HCT116 (cell line): ENCODE measurements around the gene CCDC184. TPM values are rescaled to one million over a fixed set of nuclear protein-coding genes. Genes with fewer than 3 reads are reported as not detected.
"Not testable (repeated sequence)": the region's sequence is repeated elsewhere in the genome, so short reads cannot be mapped to it uniquely, and the experiment has no call there.

ENCODE experiments used
- ATAC-seq: fragments of 200-7000 bp; cut with Tn5 transposase; 2 replicates; pipeline ENCODE4 v1.9.1; 2020; ENCODE audit warnings: mild to moderate bottlenecking, moderate library complexity
- BruUV-seq: library from RNA; stranded (reverse); fragments of 400-500 nt; replicated peaks from 2 replicates; lab custom pipeline; 2021; lab: Mats Ljungman, UMichigan
- CTCF ChIA-PET: fragments of 300-600 bp; sonication (Branson Sonifier 250); formaldehyde crosslinking; loops from one replicate; lab custom pipeline; 2021; ENCODE audit warnings: antibody characterized with exemption; lab: Charles Lee
- POLR2A ChIA-PET: fragments of 300-600, 350-600 bp; sonication (Branson Sonifier 250); formaldehyde crosslinking; loops from one replicate; lab custom pipeline; 2021; ENCODE audit warnings: antibody characterized with exemption; lab: Charles Lee
- RAD21 ChIA-PET, 2 experiments: fragments of 300-600 bp; sonication (Branson Sonifier 250); formaldehyde crosslinking; loops; one replicate each; lab custom pipeline; 2023; ENCODE audit warnings: low total read pairs in 2 of 2; ENCODE audit not compliant: uncharacterized antibody in 2 of 2, unreplicated experiment in 2 of 2, low non-redundant PET in 1 of 2; lab: Charles Lee
- DNase-seq: peaks from one replicate; pipeline ENCODE4 v3.0.0-alpha.2; 2010; ENCODE audit warnings: low read depth, low spot score
- H2AFZ ChIP-seq: fragments of 200-600 bp; shearing (Covaris generic), sonication (generic); 2 replicates; pipeline ENCODE4 v1.6.1; 2017; ENCODE audit warnings: low read depth, mixed run types, mixed read lengths, antibody characterized with exemption, low read length; ENCODE audit not compliant: poor library complexity, severe bottlenecking
- H3K27ac ChIP-seq: 2 replicates; pipeline ENCODE4 v1.5.1; 2012; ENCODE audit warnings: low read depth, low read length
- H3K27me3 ChIP-seq: fragments of 200-600 bp; sonication (generic); 2 replicates; pipeline ENCODE4 v1.6.1; 2016; ENCODE audit warnings: mixed run types, low read length, mixed read lengths; ENCODE audit not compliant: insufficient read depth
- H3K36me3 ChIP-seq, 2 experiments: fragments of 200-500 bp in 1 of 2; fragments of 200-600 bp in 1 of 2; sonication (Bioruptor generic) in 1 of 2; sonication (generic) in 1 of 2; 2 replicates each; pipeline versions ENCODE4 v1.5.1 to v1.6.1; 2014 to 2016; ENCODE audit warnings: low read length in 2 of 2, inconsistent platforms in 1 of 2, mixed read lengths in 1 of 2, mixed run types in 1 of 2; ENCODE audit not compliant: insufficient read depth in 2 of 2, control insufficient read depth in 1 of 2
- H3K4me1 ChIP-seq, 2 experiments: fragments of 200-600 bp in 1 of 2; sonication (generic) in 1 of 2; 2 replicates each; pipeline versions ENCODE4 v1.5.1 to v1.6.1; 2012 to 2017; ENCODE audit warnings: low read length in 2 of 2, inconsistent platforms in 1 of 2, mild to moderate bottlenecking in 1 of 2, mixed read lengths in 1 of 2, mixed run types in 1 of 2, moderate library complexity in 1 of 2; ENCODE audit not compliant: insufficient read depth in 2 of 2, control insufficient read depth in 1 of 2
- H3K4me2 ChIP-seq: fragments of 200-600 bp; sonication (generic); 2 replicates; pipeline ENCODE4 v1.6.1; 2017; ENCODE audit warnings: mixed run types, low read length, mixed read lengths
- H3K4me3 ChIP-seq, 2 experiments: fragments of 200-600 bp in 1 of 2; sonication (generic) in 1 of 2; replicated peaks in 1 of 2; 2 replicates each; pipeline ENCODE4 v1.5.1; 2011 to 2016; ENCODE audit warnings: low read length in 2 of 2, control low read depth in 1 of 2, low read depth in 1 of 2, mild to moderate bottlenecking in 1 of 2, mixed read lengths in 1 of 2, mixed run types in 1 of 2
- H3K79me2 ChIP-seq: fragments of 200-600 bp; sonication (generic); 2 replicates; pipeline ENCODE4 v1.6.1; 2017; ENCODE audit warnings: mild to moderate bottlenecking, mixed run types, low read length, moderate library complexity, mixed read lengths; ENCODE audit not compliant: insufficient read depth
- H3K9ac ChIP-seq: fragments of 200-600 bp; sonication (generic); 2 replicates; pipeline ENCODE4 v1.6.1; 2016; ENCODE audit warnings: low read length, mixed read lengths
- H3K9me2 ChIP-seq: fragments of 200-600 bp; sonication (generic), shearing (Covaris generic); 2 replicates; pipeline ENCODE4 v1.6.1; 2017; ENCODE audit warnings: mixed run types, mild to moderate bottlenecking, moderate library complexity; ENCODE audit not compliant: insufficient read depth
- H3K9me3 ChIP-seq, 2 experiments: fragments of 200-500 bp in 1 of 2; fragments of 200-600 bp in 1 of 2; sonication (Bioruptor generic) in 1 of 2; sonication (generic) in 1 of 2; 2 replicates each; pipeline ENCODE4 v1.6.1; 2014 to 2017; ENCODE audit warnings: low read length in 2 of 2, mixed read lengths in 2 of 2, inconsistent platforms in 1 of 2, low read depth in 1 of 2, mild to moderate bottlenecking in 1 of 2, mixed run types in 1 of 2, moderate library complexity in 1 of 2; ENCODE audit not compliant: control insufficient read depth in 1 of 2, insufficient read depth in 1 of 2
- H4K20me1 ChIP-seq: fragments of 200-600 bp; sonication (generic), shearing (Covaris generic); 2 replicates; pipeline ENCODE4 v1.6.1; 2017; ENCODE audit warnings: mixed run types, mild to moderate bottlenecking, moderate library complexity; ENCODE audit not compliant: insufficient read depth
- ATF3 ChIP-seq: IDR thresholded peaks from 2 replicates; pipeline ENCODE4 v1.6.1; 2012
- CBX3 ChIP-seq: IDR thresholded peaks from 2 replicates; pipeline ENCODE4 v1.6.1; 2012; ENCODE audit warnings: low read depth
- ELF1 ChIP-seq: IDR thresholded peaks from 2 replicates; pipeline ENCODE4 v1.6.1; 2012; ENCODE audit warnings: low read depth, borderline replicate concordance
- EZH2phosphoT487 ChIP-seq: fragments of 200-600 bp; IDR thresholded peaks from 2 replicates; pipeline ENCODE4 v1.6.1; 2018; ENCODE audit warnings: antibody characterized with exemption, borderline replicate concordance
- RAD21 ChIP-seq: IDR thresholded peaks from 2 replicates; pipeline ENCODE4 v1.6.1; 2012; ENCODE audit warnings: low read depth, mild to moderate bottlenecking
- SIN3A ChIP-seq: IDR thresholded peaks from 2 replicates; pipeline ENCODE4 v1.6.1; 2012; ENCODE audit warnings: low read depth
- SP1 ChIP-seq: IDR thresholded peaks from 2 replicates; pipeline ENCODE4 v1.6.1; 2012; ENCODE audit warnings: low read depth
- ZBTB33 ChIP-seq: IDR thresholded peaks from 2 replicates; pipeline ENCODE4 v1.6.1; 2011; ENCODE audit warnings: mild to moderate bottlenecking, low read length, moderate library complexity; ENCODE audit not compliant: insufficient replicate concordance; ENCODE audit errors: extremely low read depth
- ZNF274 ChIP-seq: fragments of 200-500 bp; sonication (Bioruptor generic); IDR thresholded peaks from 2 replicates; pipeline ENCODE4 v1.6.1; 2014; ENCODE audit warnings: mild to moderate bottlenecking, low read depth, low read length, inconsistent platforms
- intact Hi-C: fragments of 100-400 bp; cut with micrococcal nuclease; formaldehyde crosslinking; loops from 2 replicates; pipeline ENCODE4 v1.10.0; 2022
- total RNA-seq: library from RNA; stranded (reverse); gene quantifications from one replicate; pipeline ENCODE4 v1.2.1, GENCODE V29; 2021; ENCODE audit not compliant: unreplicated experiment

Gene CCDC184
- total RNA-seq, 1 experiment from 2014 or later: 0.34 TPM

GRCh38 chr12:48151103-48151771, 32.2 kb upstream of the CCDC184 start:
- H4K20me1 ChIP-seq: no peaks in the 10 kb centered on the region
- TF ChIP-seq EZH2phosphoT487: no peak
- TF ChIP-seq ELF1: no peak
- TF ChIP-seq SIN3A: no peak
- TF ChIP-seq ATF3: no peak
- TF ChIP-seq ZNF274: no peak
- TF ChIP-seq RAD21: no peak
- no peak for TF ChIP-seq SP1
- TF ChIP-seq CBX3: no peak
- TF ChIP-seq ZBTB33: no peak
- H3K9me3 ChIP-seq: no peaks in the 10 kb centered on the region
- H3K4me1 ChIP-seq: peaks cover 0 to under 1% of the 10 kb centered on the region in 2 experiments; a peak in 1 of 4 replicates
- RAD21 ChIA-PET: no interaction called here
- BruUV-seq: no TSS peak
- ATAC-seq (no peak), DNase-seq (no peak)
- peaks cover 5 to 17% of the 10 kb centered on the region in 2 experiments; a peak in 3 of 4 replicates for H3K36me3 ChIP-seq
- no peak overlapping the region for H2AFZ ChIP-seq
- intact Hi-C loops: no loop called here
- no peak overlapping the region for H3K9ac ChIP-seq
- POLR2A ChIA-PET: no interaction called here
- H3K9me2 ChIP-seq: no peaks in the 10 kb centered on the region
- no peak overlapping the region for H3K4me3 ChIP-seq
- no peak overlapping the region for H3K4me2 ChIP-seq
- H3K79me2 ChIP-seq: no peaks in the 10 kb centered on the region
- CTCF ChIA-PET: interaction anchor here (1.5 kb wide), 1 partner anchor 467 kb away, joined by 3 read pairs; no protein-coding TSS in a partner anchor
- no peaks in the 10 kb centered on the region for H3K27me3 ChIP-seq
- no peak overlapping the region for H3K27ac ChIP-seq

- ATAC-seq, BruUV-seq, H2AFZ ChIP-seq, H3K9ac ChIP-seq, H3K4me3 ChIP-seq, H3K27ac ChIP-seq, H3K9me3 ChIP-seq, CTCF ChIA-PET, H4K20me1 ChIP-seq, H3K36me3 ChIP-seq, RAD21 ChIA-PET, H3K4me2 ChIP-seq, H3K27me3 ChIP-seq, H3K79me2 ChIP-seq, DNase-seq, H3K4me1 ChIP-seq, H3K9me2 ChIP-seq, POLR2A ChIA-PET: not testable (repeated sequence)
- intact Hi-C loops: loop anchor here (5.0 kb wide), 1 partner anchor 48 kb away; the partner anchor contains the start of gene SENP1
These were observed 27.7 kb upstream of the CCDC184 start for GRCh38 chr12:48155786-48156185.
